ENCODE results near the gene RRH. TPM values are rescaled to one million over a fixed set of nuclear protein-coding genes. Genes with fewer than 3 reads are reported as not detected.

The RRH gene
- total RNA-seq (2016; rRNA removed; fragmentation: Illumina TruSeq; extraction: Trizol): 0.07 and 0.22 TPM in 2 replicates
- not detected in 2 replicates for total RNA-seq (2016; cell fraction: cytosol; rRNA removed; fragmentation: Illumina TruSeq; extraction: Trizol; ENCODE audit: low read depth)
- 0.06 TPM in 1 of 2 replicates, not detected in the other for total RNA-seq (2016; cell fraction: insoluble cytoplasmic fraction; rRNA removed; fragmentation: Illumina TruSeq; extraction: Trizol)
- 0.10 TPM in 1 of 2 replicates, not detected in the other for total RNA-seq (2016; cell fraction: membrane; rRNA removed; fragmentation: Illumina TruSeq; extraction: Trizol)
- total RNA-seq (2016; cell fraction: nucleus; rRNA removed; fragmentation: Illumina TruSeq; extraction: Trizol): not detected in 2 replicates
- polyA plus RNA-seq (2011; rRNA removed): 0.17 TPM in 1 of 2 replicates, not detected in the other
- polyA plus RNA-seq (2011; cell fraction: cytosol; rRNA removed): not detected in 2 replicates
- polyA plus RNA-seq (2011; cell fraction: nucleus; rRNA removed): 0.21 and 0.26 TPM in 2 replicates
- 0.12 TPM in 1 of 2 replicates, not detected in the other for polyA plus RNA-seq (2012)
- polyA plus RNA-seq (2016; cell fraction: cytosol; fragmentation: Illumina TruSeq; extraction: Trizol; ENCODE audit: low read depth): not detected in 2 replicates
- polyA plus RNA-seq (2016; cell fraction: insoluble cytoplasmic fraction; fragmentation: Illumina TruSeq; extraction: Trizol; ENCODE audit: low read depth): not detected in 2 replicates
- not detected in 2 replicates for polyA plus RNA-seq (2016; cell fraction: membrane; fragmentation: Illumina TruSeq; extraction: Trizol; ENCODE audit: low read depth)
- polyA plus RNA-seq (2016; cell fraction: nucleus; fragmentation: Illumina TruSeq; extraction: Trizol; ENCODE audit: insufficient read depth, low read depth): 0.55 TPM in 1 of 2 replicates, not detected in the other
- polyA minus RNA-seq (2011; rRNA and poly(A)+ RNA removed; ENCODE audit: low replicate concordance): 0.26 TPM in 1 of 2 replicates, not detected in the other
- polyA minus RNA-seq (2011; cell fraction: cytosol; rRNA and poly(A)+ RNA removed): not detected in 2 replicates
- polyA minus RNA-seq (2011; cell fraction: nucleus; rRNA and poly(A)+ RNA removed): 0.25 and 0.39 TPM in 2 replicates
- Bru-seq, nascent RNA: percentile 51 among the genes with signal in this experiment
- percentile 63 among the genes with signal in this experiment for BruChase-seq, experiment 1, labeled RNA remaining after a 6-hour chase
- percentile 70 among the genes with signal in this experiment for BruChase-seq, experiment 2, labeled RNA remaining after a 2-hour chase
- long read RNA-seq, experiment 1: 0 reads
- long read RNA-seq, experiment 2: 0 reads

- no peak within 1 kb of the TSS for H3K27ac ChIP-seq (ENCODE audit: extremely low read length, insufficient read depth, low read length)
- in situ Hi-C loops (cut with HindIII; ENCODE audit: extremely low pct_ligation_motif_present, low pct_unique_long_range_greater_than_20kb) (no loop called here), intact Hi-C loops (cut with micrococcal nuclease; ENCODE audit: unreplicated experiment) (loop anchor here (5.0 kb wide), 1 partner anchor 150 kb away; no protein-coding TSS in a partner anchor)
- ATAC-seq (no peak), FAIRE-seq (no peak), DNase-seq (ENCODE audit: low spot score) (no peak)
- H4K20me1 ChIP-seq (ENCODE audit: insufficient read depth, low read length): no peaks in the 10 kb centered on the region; the same call in 1 of the 2 replicates
- H3K79me2 ChIP-seq (ENCODE audit: insufficient read depth, low read length): no peaks in the 10 kb centered on the region
- H3K36me3 ChIP-seq (replicated peaks in 1 of 2; ENCODE audit: control insufficient read depth in 1 of 2, insufficient read depth in 2 of 2, low read length in 2 of 2): peaks cover 3 to 14% of the 10 kb centered on the region in 2 experiments; a peak in 4 of 5 replicates
- TF ChIP-seq ZNF33B (CRISPR knock-in tag; IDR thresholded peaks at IDR 0.05) (no peak), SYNCRIP (IDR thresholded peaks at IDR 0.05; ENCODE audit: insufficient read depth, low read depth, low read length) (no peak), ZNF24 (IDR thresholded peaks at IDR 0.05) (no peak), ZMYM3 (CRISPR knock-in tag; IDR thresholded peaks at IDR 0.05) (no peak)
- no TSS peak for BruUV-seq (replicated peaks)
- CTCF ChIA-PET (ENCODE audit: low intra/inter-chr PET ratio, low total read pairs): interaction anchor here (1.4 kb wide), 1 partner anchor 124 kb away, joined by 3 read pairs; the partner anchor contains the start of gene CASP6
- H3K27me3 ChIP-seq (ENCODE audit: control insufficient read depth in 1 of 2, insufficient read depth in 2 of 2, low read length in 2 of 2): no peaks in the 10 kb centered on the region
- no peak within 1 kb of the TSS for H2AFZ ChIP-seq (ENCODE audit: low read length)
- WGBS (ENCODE audit: low lambda C conversion rate): 99% methylated on average over 2 of the region's 2 CpGs
- POLR2A ChIA-PET: no interaction called here
- no peak within 1 kb of the TSS for H3K4me3 ChIP-seq (replicated peaks in 1 of 3; ENCODE audit: insufficient read depth in 1 of 3, low read depth in 2 of 3, low read length in 3 of 3)
- H3K9ac ChIP-seq (ENCODE audit: insufficient read depth, low read depth, low read length): no peak within 1 kb of the TSS
- H3K4me1 ChIP-seq (ENCODE audit: insufficient read depth, low read length): no peaks in the 10 kb centered on the region
- H3K4me2 ChIP-seq (ENCODE audit: low read depth, low read length): no peak within 1 kb of the TSS
- no peaks in the 10 kb centered on the region for H3K9me3 ChIP-seq (ENCODE audit: low read length)
Observed at GRCh38 chr4:109827672-109828071, at the start of gene RRH. Gene RRH, plus strand, starts transcription at chr4:109827972. Its CDS starts 56 bp downstream, at chr4:109828028.
